SKM-1 (cell line): ENCODE results near the gene DHX58.

Source experiments
- DNase-seq: peaks from one replicate; lab custom pipeline; 2025; ENCODE audit not compliant: unreplicated experiment; lab: John Stamatoyannopoulos, UW

The DHX58 gene

DNA sequence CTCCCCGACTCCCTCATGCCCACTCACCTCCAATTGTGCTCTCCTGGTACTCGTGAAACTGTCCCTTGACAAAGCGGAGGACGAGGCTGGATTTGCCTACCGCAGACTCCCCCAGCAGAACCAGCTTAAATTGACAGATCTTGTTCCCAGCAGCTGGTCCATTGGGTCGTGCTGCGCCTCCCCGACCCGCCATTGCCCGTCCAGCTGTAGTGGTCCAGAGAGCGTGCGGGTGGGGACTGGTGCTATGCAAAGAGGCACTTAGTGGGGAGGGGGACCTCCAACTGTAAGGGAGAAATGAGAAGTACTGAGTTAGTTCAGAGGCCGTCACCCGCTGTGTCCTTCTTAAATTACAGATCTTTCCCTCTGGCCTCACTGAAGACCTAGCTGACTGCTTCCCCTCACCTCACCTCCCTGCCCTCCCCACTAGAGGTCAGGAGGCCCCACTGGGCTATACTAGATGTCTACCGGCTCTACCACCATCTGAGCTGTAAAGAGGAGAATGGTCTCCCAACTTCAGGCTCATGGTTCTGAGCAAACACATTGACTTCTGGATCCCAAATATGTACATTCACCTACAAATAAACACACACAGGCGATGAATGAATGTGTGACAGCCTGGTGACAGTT is 17.9 kb upstream of the DHX58 start:
- no peak for DNase-seq

DNA sequence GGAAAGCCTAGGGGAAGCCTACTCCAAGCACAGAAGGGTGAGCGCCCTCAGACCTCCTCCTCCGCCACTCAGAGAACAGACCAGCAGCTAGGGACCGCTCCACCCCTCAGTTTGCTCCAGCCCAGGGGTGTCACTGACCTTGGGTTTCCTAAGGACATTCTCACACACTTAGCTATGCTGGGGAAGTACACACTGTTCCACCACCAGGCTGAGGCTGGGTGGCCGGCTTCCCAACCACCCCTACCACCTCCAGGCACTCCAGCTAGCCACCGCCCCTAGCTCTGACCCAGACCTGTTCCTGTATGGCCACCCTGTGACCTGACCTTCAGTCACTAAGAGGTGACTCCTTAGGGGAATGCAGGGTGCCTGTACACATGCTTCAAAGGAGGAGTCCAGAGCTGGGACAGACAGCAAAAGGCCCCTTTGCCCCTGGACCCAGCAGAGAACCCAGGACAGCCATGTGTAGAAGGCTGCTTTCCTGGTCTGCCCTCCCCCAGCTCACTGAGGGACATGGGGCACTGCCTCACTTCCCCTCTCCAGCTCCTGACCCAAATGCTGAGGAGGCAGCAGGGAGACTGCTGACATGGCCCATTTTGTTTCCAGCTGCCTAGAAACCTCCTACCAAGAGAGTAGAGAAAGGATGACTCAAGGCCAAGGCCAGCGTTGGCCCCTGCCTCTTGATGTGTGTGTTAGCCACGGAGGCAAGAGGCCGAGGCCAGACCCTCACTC is 16.8 kb upstream of the DHX58 start:
- no peak for DNase-seq

DNA sequence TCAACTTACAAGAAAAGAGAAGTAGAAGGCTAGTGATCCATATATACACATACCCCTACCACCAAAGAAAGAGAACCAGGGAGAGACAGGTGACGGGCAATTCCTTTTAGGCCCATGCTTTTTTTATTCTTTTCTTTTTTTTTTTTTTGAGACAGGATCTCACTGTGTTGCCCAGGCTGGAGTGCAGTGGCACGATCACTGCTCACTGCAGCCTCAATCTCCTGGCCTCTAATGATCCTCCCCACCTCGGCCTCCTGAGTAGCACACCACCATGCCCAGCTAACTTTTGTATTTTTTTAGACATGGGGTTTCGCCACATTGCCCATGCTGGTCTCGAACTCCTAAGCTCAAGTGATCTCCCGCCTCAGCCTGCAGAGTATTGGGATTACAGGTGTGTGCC is 14.9 kb upstream of the DHX58 start:
- no peak for DNase-seq

DNA sequence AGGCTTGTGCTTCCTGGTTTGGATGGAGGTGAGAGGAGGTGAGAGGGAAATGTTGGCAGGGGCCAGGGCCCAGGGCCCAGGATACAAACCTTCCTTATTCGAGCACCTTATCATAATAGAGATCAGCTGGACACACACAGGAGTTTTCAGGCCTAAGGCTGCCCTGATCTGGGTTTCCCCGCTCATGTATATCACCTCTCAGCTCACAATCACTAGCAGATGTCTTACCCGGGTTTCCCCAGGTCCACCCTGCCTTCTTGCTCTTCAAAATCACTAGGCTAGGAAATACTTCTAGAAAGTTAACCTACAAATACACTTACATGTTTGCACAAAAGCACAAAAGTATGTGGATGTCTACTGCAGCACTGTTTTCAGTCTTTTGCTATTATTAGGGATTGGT is 14.3 kb upstream of the DHX58 start:
- no peak for DNase-seq

DNA sequence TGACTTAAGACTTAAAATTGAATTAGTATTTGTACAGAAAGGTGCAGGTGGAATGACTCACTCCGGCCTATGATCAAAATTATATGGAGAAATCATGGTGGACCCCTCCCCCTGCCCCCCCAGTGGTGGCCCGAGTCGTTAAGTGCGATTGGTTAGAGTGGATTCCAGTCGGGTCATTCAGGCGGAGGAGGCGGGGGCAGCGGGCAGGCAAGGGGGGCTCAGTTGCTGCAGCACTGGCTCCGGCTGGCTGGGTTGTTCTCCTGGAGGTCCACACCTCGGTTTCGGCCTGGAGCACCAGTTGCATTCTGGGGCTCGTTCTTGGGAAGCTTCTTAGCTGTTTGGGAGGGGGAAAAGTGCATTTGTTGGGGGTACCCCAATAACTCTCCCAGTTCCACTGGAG is 13.1 kb upstream of the DHX58 start:
- no peak for DNase-seq

DNA sequence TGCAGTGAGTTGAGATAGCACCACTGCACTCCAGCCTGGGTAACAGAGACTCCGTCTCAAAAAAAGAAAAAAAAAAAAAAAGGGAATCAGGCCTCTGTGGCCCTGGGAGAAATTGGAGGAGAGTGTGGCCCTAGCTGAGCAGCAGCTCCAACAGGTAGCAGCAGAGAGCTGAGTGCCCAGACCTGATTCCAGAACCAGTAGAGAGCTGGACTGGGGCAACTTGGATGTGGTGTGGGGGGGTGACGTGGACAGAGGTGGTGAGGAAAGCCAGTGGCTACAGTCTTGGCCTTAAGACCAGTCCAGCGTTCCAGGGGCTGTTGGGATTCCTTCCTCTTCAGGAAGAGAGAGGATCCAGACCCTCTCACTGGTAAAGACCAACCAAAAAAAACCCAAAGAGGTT is 11.7 kb upstream of the DHX58 start:
- DNase-seq: no peak

DNA sequence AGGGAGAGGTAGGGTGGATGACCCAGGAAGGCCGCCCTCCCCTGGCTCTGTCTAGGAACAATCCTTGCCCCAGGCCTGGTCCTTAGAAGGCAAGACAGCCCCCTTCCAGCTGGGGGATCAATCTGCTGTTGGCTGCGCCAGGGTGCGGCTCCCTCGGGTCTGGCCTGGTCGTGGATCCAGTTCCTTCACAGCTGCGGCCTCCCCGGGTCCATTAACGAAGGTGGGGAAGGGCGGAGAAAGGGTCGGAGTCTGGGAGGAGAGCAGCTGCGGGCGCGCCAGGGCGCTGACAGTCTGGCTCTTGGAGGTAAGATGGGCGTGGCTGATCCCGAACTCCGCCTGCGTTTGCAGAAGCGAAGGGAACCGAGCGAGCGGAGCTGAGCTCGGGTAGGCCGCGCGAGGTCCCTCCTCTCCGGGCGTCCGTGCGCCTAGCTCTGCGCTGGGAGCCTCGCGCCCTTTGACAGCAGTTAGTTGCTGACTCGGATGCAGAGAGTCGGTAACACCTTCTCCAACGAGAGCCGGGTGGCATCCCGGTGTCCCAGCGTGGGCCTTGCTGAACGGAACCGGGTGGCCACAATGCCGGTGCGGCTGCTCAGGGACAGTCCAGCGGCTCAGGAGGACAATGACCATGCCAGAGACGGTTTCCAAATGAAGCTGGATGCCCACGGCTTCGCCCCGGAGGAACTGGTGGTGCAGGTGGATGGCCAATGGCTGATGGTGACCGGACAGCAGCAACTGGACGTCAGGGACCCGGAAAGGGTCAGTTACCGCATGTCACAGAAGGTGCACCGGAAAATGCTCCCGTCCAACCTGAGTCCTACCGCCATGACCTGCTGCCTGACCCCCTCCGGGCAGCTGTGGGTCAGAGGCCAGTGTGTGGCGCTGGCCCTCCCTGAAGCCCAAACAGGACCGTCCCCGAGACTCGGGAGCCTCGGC is 10.1 kb upstream of the DHX58 start, which contains the start of gene HSPB9:
HSPB9 (plus strand) TSS at position 434 of the 933 bp plus-strand sequence; CDS start at position 481, 47 bp downstream.
- no peak for DNase-seq

DNA sequence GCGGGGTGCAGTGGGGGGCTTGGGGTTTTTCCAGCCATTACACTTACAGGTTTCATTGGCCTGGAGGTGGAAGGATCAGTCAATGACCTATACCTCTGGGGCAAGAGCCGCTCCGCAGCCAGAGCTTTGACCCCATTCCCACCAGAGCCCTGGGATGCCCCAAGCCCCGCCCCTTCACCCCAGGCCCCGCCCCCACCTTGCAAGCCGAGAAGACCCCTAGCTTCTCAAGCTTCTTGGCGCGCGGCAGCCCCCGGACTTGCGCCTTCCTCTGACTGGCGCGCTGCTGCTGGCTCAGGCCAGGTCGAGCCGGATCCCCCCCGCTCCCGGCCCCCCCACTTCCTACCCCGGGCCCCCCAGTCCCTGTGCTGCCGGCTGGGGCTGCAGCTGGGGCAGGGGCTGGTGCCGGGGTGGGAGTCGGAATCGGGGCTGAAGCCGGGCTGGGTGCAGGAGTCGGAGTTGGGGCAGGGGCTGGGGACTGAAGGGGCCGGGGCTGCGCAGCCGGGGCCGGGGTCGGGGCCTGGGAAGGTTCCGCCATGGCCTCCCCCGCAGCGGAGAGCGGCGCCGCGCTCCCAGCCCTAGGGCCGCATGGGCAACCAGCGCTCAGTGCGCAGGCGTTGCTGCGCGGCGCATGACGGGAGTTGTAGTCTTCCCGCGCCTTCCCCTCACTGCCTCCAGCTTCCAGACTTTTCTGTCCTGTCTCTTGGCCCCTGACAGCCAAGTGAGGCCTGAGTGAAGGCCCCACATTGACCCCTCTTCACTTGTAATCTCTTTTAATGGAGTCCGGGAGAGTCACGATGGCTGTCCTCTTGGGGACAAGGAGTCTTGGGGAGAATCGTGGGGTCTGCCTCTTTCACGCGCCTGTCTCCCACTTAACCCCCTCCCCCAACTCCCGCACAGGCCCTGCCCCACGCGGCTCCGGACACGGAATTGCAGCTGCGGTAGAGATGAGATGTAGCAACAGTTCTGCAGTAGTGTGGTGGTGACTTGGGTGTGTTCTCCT is 8.6 kb upstream of the DHX58 start, which contains the start of gene KAT2A:
KAT2A (minus strand) TSS at position 598 of the 1,000 bp plus-strand sequence; CDS start at position 535, 63 bp downstream.
- DNase-seq: peak; percentile 62

DNA sequence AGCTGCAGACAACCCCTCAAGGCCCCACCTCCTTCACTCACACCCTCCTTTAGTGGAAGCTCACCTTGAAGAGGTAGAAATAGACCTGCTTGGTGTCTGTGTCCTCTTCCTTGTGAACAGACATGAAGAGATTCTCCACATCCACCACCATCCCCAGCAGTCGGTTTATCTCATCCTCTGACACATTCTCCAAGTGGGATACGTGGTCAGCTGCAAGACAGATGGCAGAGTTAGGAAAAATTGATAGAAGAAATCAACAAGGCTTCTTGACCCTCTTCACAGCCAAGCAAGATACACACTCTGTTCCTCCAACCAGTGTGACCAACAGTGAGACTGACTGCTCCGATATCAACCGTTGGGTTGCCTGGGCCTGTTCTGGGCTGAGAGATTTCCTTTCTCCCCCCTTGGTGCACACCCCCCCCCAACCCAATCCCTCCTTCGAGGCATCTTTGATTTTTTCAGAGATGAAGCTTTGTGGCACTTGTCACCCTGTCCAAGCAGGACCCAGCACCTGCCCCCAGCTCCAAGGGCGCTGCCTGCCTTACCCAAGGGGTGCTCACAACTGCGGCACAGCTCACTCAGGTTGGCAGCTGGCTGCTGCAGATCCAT is 7.8 kb upstream of the DHX58 start:
- no peak for DNase-seq

DNA sequence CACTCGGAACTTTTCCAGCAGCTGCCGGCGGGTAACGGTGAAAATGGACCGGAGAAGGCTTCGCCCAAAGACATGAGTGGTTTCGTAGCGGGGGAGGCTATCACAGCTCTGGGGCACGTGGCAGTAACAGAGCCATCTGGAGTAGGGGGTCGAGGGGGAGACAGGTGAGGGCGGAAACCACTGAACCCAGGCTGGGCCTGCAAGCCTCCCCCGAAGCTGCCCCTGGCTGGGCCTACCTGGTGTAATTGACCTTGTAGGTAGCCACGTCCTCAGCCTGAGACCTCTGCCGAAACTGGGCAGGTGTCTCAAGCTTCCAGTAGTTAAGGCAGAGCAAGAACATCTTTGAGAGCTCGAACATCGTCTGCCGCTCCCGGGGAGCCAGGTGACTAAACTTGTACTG is 6.8 kb upstream of the DHX58 start:
- no peak for DNase-seq

DNA sequence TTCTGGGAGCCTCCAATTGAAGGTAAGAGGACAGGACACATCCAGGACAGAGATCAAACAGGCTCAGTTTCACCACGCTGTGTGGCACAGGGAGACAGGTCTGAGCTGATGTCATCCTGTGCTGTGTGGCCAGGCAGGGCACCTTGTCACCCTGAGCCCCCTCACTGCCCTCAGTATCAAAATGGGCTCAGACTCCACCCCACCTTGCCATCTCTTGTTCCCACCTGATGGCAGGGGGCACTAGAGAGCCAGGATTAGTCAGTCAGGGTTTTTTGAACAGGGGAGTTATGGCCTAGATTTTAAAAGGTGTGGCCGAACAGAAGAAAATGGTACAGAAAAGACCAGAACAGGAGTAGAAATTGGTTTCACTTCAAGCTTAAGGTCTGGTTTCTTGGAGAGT is 6.0 kb upstream of the DHX58 start:
- DNase-seq: peak; percentile 12

DNA sequence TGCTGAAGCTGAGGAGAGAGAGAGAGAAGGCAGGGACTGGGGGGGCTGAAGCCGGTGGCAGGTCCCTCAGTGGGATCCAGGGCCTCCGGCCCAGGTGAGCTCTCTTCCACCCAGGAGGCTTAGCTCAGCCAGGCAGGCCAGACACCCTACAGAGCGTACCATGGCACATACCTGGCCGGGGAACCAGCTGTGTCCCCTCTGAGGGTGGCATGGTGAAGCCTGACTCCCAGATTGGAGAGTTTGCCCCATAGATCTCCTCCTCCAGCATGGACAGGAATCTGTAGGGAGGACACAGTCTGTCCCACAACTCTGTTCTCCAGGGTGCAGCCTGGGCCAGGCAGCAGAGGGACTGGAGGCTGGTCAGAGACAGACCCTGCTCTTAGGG is 5.6 kb upstream of the DHX58 start:
- no peak for DNase-seq

DNA sequence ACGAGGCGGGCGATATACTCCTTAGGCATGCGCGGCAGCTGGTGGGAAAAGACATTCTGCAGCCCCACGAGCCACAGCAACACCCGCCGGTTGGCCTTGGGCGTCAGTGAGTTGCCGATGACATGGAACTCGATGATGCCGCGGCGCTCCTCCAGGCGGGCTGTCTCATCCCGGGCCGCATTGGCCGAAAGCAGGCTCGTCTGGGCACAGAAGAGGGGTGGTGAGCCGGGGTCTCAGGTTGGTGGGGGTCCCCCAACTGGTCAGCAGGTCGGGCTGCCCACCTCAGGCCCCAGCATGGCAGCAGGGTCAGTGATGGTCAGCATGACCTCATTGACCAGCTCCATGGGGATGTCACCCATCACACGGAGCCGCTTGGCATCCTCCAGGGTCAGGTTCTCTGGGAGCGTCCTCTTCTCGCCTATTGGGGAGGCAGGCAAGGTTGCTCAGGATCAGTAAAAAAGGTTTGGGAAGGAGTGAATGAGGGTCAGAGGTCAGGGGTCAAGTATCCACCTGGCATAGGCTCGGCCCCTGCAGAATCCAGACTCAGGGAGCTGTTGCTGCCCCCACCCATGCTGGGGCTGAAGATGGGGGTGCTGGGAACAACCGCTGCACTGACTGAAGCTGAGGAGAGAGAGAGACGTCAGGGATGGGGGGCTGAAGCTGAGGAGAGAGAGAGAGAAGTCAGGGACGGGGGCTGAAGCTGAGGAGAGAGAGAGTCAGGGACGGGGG is 5.0 kb upstream of the DHX58 start:
- DNase-seq: no peak

DNA sequence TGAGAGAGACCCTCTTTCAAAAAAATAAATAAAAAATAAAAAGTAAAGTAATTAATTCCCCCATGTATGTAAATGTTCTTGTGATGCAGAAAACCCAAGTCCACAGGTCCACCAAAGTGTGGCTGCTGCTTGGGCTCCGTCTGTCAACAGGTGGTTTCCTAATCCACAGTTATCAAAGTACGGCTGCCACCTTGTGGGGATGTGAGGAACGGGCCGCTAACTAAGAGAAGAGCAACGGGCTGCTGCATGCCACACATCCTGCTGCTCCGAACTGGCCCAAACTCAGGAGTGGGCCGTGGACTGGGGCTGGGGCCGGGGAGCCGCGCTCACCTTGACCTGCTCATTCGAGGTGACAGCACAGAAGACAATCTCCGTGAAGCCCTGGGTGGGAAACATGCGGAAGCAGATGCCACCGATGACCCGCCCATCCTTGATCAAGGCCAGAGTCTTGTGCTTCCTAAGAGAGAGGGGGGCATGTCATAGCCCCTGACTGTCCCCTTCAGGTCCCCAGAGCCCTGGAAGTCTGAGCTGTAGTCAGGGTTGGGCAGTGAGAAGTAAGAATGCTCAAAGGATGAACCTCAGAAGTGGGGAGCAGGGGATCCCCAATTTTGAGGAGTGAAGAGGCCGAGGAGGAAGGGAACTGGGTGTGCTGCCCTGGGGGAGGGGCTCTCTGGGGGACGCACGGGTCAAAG is 4.3 kb upstream of the DHX58 start:
- peak; percentile 67 for DNase-seq

DNA sequence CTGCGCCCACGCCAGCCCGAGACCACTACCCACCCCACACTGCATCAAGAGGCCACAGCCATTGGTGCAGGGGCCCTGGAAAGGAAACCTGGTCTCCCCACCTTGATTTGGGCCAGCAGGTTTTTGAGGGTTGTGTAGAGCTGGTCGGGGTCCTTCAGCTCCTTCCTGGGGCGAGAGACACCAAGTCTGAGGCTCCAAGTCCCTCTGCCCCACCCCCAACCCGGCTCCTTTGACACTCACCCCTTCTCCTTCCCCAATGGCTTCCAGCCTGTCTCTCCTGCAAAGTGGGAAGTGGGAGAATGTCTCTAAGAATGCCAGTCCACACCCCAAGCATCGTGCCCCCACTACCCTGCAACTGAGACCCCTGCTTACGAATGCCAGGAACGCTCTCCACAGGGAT is 1.6 kb upstream of the DHX58 start:
- DNase-seq: no peak

DNA sequence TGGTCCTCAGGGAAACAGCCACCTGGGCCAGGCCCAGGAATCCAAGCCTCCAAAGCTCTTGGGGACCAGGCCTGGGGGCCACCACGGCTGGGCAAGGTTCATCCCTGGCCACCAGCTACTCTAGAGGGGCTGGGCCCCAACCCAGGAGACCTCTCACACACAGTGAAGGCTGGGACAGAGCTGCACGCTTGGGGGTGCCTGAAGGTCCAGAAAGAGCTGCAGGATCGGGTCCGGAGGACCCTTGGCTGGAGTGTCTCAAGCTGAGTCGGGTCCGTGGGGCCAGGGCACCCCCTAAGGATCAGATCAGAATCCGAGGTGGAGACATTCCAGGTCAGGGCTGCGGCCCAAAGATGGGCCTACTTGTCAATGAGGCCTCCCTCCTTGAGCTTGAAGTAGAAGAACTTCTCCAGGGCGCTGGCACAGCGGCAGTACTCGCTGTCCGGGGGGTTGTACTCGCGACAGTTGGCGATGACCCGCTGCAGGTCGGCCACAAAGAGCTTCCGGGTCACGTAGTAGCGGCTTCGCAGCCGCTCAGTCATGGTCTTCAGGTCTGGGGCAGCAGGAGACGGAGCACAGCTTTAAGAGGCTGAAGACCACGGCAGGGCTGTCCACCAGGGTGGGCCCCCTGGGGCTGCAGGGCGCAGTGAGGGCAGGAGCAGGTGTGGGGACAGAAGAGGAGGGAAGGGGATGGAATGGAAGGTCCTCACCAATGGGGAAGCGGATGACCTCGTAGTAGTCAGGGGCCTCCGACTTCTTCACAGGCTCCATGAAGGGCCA is 967 bp upstream of the DHX58 start:
- no peak for DNase-seq

DNA sequence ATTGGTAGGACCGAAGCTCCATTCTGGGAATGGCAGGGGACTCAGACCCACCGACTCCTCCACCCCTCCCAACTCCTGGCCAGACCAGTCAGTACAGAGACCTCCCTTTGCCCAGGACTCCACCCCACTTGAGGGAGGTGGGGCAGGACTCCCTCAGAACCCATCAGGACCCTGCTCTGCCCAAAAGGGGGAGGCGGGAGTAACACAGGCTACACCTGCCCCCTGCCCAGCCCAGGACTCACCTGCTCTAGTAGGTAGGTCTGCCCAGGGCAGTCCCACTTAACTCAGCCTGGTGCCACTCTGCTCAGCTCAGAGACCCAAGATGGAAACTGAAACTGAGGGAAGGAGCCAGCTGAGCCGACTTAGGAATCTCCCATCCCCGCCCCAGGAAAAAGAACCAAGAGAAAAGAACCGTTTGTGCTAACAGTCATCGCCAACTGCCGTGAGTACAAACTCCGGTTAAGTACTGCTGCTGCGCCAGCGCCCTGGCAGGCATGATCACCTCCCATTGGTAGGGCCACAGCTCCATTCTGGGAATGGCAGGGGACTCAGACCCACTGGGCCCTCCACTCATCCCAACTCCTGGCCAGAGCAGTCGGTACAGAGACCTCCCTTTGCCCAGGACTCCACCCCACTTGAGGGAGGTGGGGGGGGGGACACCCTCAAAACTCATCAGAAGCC is 503 bp downstream of the DHX58 start:
- DNase-seq: no peak
